ENCODE data around the gene HIBADH.

DNA sequence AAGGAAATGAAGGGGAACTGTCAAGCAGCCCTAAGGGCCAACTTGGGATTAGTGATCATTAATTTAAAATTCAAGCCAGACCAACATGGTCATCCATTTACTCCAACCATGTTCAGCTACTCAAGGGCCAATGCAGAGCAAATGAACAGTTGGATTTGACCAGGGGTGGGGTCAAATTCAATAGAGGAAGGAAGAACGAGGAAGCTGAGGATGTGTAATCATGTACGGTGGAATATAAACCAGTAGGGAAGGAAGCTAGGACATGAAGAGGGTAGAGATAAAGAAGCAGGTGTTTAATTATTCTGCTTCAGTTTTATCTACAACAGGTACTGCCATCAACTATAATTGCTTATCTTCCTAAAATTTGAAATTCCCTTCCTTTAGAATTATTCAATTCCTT, 81.6 kb downstream of the HIBADH start:
- TF ChIP-seq POLR2AphosphoS5 (IDR thresholded peaks at IDR 0.05; ENCODE audit: low read depth, low read length) (no peak), TAF1 (IDR thresholded peaks at IDR 0.05; ENCODE audit: borderline replicate concordance, insufficient read depth, low read length) (no peak)
- TF ChIP-seq, protein P1, sequence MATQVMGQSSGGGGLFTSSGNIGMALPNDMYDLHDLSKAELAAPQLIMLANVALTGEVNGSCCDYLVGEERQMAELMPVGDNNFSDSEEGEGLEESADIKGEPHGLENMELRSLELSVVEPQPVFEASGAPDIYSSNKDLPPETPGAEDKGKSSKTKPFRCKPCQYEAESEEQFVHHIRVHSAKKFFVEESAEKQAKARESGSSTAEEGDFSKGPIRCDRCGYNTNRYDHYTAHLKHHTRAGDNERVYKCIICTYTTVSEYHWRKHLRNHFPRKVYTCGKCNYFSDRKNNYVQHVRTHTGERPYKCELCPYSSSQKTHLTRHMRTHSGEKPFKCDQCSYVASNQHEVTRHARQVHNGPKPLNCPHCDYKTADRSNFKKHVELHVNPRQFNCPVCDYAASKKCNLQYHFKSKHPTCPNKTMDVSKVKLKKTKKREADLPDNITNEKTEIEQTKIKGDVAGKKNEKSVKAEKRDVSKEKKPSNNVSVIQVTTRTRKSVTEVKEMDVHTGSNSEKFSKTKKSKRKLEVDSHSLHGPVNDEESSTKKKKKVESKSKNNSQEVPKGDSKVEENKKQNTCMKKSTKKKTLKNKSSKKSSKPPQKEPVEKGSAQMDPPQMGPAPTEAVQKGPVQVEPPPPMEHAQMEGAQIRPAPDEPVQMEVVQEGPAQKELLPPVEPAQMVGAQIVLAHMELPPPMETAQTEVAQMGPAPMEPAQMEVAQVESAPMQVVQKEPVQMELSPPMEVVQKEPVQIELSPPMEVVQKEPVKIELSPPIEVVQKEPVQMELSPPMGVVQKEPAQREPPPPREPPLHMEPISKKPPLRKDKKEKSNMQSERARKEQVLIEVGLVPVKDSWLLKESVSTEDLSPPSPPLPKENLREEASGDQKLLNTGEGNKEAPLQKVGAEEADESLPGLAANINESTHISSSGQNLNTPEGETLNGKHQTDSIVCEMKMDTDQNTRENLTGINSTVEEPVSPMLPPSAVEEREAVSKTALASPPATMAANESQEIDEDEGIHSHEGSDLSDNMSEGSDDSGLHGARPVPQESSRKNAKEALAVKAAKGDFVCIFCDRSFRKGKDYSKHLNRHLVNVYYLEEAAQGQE (IDR thresholded peaks at IDR 0.05; ENCODE audit: insufficient read depth in 1 of 2, low read depth in 2 of 2, low read length in 2 of 2), result no peak
